Activated CD4-positive, alpha-beta T cell treated with anti-CD3 and anti-CD28 coated beads for 48 hours (primary cell): ENCODE results near the gene TXNRD3.
"Not testable (repeated sequence)": the region's sequence is repeated elsewhere in the genome, so short reads cannot be mapped to it uniquely, and the experiment has no call there.

Experiments used
- DNase-seq: peaks from one replicate; pipeline ENCODE4 v3.0.0-alpha.2; 2020

The TXNRD3 gene

GRCh38 chr3:126638790-126639189 lies 16.1 kb downstream of the TXNRD3 start:
- DNase-seq, result no peak

GRCh38 chr3:126636436-126636835 lies 18.5 kb downstream of the TXNRD3 start:
- DNase-seq, result no peak

GRCh38 chr3:126634803-126635202 lies 20.1 kb downstream of the TXNRD3 start:
- no peak for DNase-seq

DNA sequence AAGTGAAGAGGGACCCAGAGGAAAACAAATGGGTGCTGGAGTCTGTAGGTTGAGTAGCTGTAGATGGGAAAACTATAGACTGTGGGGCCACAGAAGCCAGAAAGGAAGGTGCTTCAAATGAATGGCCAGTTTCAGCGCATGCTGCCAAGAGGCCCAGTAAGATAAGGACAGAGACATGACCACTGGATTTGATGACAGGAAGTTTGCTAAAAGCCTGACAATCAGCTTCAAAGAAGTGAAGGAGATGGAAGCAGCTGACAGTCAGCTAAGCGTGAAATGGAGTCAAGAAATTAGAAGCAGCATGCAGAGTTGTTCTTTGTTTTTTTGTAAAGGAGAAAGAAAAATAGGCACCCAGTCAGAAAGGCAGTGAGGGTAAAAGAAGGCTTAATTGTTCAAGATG lies 24.9 kb downstream of the TXNRD3 start:
- DNase-seq, result no peak

DNA sequence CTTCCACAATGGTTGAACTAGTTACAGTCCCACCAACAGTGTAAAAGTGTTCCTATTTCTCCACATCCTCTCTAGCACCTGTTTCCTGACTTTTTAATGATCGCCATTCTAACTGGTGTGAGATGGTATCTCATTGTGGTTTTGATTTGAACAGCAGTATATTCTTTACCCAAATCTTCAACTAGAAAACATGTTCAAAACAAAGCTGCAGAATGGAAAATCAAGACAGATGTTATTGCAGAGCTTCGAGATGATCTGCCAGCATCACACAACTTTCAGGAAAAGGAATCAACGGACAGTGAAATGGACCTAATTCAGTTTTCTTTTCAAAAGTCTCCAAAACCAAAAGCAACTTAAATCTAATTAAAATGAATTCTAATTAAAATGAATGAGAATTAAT lies 29.2 kb downstream of the TXNRD3 start:
- not testable (repeated sequence) for DNase-seq

GRCh38 chr3:126622694-126623093 lies 32.2 kb downstream of the TXNRD3 start:
- no peak for DNase-seq

- DNase-seq, result no peak
These were observed 33.1 kb downstream of the TXNRD3 start for GRCh38 chr3:126621627-126622345.

GRCh38 chr3:126621171-126621570 lies 33.8 kb downstream of the TXNRD3 start:
- DNase-seq, result no peak

DNA sequence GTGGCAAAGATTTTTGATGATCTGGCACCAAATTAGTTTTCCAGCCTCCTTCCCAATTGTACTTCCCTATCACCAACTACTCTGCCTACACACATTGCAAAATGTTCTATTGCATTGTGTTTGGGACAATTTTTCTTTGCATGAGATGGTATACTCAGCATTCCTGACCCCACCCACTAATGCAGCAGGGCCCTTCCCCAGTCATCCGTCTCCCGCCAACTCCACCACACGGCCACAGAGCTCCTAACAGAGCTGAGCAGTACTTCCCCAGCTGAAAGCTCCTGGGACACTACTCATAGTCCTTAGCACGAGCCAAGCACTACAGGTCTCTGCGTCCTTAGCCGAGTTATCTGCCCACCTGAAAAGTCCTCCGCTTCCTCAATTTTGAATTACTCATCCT lies 34.2 kb downstream of the TXNRD3 start:
- DNase-seq, result no peak

- no peak for DNase-seq
These were observed 36.2 kb downstream of the TXNRD3 start for GRCh38 chr3:126618760-126619159.

DNA sequence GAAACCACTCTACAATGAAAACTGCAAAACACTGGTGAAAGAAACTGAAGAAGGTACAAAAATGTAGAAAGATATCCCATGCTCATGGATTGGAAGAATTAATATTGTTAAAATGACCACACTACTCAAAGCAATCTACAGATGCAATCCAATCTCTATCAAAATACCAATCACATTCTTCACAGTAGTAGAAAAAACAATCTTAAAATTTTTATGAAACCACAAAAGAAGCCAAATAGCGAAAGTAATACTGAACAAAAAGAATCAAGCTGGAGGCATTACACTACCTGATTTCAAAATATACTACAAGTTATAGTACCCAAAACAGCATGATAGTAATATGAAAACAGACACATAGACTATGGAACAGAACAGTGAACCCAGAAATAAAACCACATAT lies 36.9 kb downstream of the TXNRD3 start:
- no peak for DNase-seq

DNA sequence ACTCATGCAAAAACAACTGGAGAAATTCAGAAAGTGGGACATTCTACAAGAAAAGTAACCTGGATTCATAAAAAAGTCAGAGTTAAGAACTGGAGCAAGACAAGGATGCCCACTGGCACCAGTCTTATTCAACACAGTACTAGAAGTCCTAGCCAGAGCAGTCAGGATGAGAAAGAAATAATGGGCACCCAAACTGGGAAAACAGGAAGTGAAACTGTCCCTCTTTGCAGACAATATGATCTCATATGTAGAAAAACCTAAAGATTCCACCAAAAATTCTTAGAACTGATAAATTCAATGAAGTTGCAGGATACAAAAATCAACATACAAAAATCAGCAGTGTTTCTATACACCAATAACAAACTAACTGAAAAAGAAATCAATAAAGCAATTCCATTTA lies 37.4 kb downstream of the TXNRD3 start:
- DNase-seq, result no peak

DNA sequence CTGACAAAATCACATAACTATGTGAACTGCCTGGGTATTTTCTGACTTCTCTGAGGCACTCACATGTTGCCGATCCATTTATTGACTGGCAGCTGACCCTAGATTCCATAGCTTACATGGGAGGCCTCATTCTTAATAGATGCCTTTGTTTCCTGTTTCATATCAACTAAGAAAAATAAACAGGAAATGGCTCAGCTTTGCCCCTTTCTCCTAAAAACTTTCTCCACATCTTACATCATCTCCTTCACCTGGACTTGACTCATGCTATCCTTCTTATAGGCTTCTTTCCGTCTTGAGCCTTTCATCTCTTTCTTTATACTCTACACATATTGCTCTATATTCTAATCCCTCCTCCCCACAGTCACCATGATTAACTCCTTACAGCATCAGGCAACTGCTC lies 38.0 kb downstream of the TXNRD3 start:
- no peak for DNase-seq

DNA sequence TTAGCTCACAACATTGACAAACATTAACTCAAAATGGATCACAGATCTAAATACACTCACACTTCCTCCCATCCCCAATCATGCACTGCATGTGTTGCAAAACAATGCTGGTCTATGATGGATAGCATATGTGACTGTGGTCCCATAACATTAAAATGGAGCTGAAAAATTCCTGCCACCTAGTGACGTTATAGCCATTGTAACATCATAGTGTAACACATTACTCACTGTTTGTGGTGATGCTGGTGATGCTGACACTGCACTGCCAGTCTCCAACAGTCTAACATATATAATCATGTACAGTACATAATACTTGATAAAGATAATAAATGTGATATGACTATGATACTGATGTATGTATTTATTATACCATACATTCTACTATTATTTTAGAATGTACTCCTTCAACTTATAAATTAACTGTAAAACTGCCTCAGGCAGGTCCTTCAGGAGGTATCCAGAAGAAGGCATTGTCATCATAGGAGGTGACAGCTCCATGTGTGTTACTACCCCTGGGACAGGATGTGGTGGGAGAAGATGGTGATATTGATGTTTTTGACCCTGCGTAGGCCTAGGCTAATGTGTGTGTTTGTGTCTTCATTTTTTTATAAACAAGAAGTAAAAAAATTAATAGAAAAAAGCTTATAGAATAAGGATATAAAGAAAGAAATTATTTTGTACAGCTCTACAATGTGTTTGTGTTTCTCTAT lies 41.3 kb downstream of the TXNRD3 start:
- DNase-seq, result no peak

DNA sequence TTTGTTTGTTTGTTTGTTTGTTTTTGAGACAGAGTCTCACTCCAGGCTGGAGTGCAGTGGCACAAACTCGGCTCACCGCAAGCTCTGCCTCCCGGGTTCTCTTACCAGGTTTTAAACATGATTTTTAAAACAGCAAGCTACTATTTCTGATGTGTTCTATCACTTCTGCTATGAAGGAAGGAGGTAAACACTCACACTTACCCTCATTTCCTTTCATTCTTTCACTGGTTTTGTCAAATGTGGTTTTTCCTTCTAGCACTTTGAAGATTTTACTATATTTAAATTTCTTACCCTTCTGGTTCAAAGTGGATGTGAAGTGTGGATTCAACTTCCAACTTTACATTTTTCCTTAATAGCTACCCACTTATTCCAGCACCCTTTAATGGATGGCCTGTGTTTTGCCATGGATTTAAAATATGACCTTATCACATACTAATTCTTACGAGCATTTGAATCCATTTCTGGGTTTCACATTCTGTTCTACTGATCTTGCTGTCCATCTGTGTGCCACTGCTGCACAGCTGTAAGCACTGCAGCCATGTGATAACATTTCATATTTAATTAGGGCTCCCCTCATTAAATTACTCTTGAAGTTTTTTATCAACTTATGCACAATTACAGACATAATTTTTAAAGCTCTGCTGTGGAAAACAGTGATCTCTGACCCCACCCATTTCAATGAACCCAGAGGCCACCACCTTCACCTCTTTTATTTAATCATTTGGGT lies 42.3 kb downstream of the TXNRD3 start:
- DNase-seq, result no peak

GRCh38 chr3:126609909-126610308 lies 45.0 kb downstream of the TXNRD3 start:
- no peak for DNase-seq

DNA sequence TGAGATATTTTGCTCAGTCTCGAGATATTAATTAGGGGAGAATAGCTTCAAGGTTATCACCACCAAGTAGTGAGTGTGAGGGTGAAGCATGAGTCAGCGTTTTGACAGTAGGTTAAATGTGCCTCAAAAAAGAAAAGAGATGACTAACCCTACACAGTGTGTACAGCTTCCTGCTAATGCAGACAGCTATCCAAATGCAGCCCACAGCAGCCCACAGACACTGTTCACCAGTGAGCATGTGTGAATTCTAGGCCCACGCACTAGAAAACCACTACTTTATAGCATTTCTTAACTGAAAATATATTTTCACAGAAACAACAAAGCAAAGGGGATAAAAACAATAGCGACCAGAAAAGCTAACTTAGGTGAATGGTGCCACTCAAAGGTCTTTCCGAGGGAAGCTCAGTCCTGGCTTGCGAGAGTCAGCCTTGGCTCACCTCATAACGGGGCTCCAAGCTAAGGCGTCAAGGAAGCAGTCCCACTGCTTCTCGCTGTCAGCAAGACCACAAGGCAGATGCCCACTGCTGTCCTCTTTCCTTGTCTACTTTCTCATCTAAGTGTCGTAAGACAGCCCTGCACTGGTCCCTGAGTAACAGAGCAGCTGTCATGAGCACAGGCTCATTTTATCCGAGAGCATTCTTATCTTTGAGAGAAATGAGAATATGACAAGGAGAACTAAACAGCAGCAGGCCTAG lies 47.6 kb downstream of the TXNRD3 start:
- DNase-seq, result peak; percentile 18

- no peak for DNase-seq
These were observed 48.9 kb downstream of the TXNRD3 start for GRCh38 chr3:126606001-126606400.

DNA sequence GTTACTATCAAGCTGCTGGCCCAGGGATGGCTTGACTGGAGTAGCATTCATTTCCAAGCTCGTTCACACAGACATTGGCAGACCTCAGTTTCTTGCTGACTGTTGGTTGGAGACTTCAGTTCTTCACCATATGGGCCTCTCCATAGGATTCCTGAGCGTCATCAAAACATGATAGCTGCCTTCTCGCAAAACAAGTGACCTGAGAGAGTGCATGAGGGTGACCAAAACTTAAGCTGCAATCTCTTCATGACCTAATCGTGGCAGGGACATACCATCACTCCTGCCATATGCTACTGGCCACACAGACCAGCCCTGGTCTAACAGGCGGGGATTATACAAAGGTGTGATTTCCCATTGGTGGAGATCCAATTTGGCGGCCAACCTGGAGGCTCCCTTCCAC lies 50.2 kb downstream of the TXNRD3 start:
- DNase-seq, result no peak

DNA sequence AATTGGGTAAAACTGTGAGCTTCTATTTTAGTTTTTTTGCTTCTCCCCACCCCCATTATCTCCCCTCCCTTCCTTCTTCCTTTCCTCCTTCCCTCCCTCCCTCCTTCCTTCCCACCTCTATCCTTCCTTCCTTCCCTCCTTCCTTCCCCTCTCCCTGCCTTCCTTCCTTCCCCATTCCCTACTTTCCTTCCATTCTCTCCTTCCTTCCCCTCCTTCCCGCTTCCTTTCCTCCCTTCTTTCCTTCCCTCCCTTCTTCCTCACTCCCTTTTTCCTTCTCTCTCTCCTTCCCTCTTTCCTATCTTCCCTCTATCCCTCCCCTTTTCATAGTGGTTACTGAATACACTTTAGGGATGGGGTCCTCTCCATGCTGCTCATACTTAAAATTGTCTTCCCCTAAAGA lies 55.8 kb downstream of the TXNRD3 start:
- DNase-seq, result no peak

DNA sequence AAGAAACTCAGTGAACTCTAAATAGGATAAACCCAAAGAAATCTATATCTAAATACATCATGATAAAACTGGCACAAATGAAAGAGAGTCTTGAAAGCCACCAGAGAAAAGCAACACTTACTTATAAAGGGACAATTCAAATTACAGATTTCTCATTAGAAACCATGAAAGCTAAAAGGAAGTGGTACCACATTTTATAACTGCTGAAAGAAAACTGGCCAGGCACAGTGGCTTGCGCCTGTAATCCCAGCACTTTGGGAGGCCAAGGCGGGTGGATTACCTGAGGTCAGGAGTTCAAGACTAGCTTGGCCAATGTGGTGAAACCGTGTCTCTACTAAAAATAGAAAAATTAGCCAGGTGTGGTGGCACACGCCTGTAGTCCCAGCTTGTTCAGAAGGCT lies 59.4 kb downstream of the TXNRD3 start:
- DNase-seq, result not testable (repeated sequence)

DNA sequence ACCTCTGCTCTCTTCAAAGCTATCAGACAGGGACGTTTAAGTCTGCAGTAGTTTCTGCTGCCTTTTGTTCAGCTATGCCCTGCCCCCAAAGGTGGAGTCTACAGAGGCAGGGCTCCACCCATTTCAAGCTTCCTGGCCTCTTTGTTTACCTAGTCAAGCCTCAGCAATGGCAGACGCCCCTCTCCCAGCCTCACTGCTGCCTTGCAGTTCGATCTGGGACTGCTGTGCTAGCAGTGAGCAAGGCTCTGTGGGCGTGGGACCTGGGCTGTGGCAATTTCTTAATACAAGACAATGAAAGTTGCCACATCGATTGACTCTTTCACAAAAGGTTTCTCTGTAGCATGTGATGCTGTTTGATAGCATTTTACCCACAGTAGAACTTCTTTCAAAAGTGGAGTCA lies 63.4 kb downstream of the TXNRD3 start:
- not testable (repeated sequence) for DNase-seq

DNA sequence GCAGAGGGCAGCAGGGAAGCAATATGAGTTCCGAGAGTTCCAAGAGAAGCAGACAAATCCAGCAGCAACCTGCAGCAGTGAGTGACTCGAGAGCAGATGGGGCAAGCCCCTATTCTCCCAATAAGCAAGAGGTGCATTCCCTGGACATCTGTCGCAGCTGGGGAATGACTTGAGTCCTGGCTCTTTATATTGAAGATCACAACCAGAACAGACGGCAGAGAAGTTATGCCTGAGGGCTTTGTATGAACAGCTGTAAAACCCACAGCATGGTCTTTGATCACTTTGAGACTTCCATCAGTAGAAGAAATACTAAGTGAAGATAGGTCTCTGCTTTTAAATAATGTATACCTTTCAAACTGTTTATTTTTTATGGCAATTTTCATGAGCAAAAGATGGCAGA lies 72.6 kb downstream of the TXNRD3 start:
- no peak for DNase-seq
